MM.1S (cell line): ENCODE results near the gene ZFP90.

ENCODE experiments used
- CTCF ChIP-seq: fragments of 300-600 bp; sonication (generic); IDR thresholded peaks from 2 replicates; pipeline ENCODE4 v1.5.1; 2016; ENCODE audit warnings: antibody characterized with exemption, low read length, mixed read lengths
- EZH2phosphoT487 ChIP-seq: fragments of 300-600 bp; sonication (generic); IDR thresholded peaks from 2 replicates; pipeline ENCODE4 v1.6.1; 2018; ENCODE audit warnings: antibody characterized with exemption, low read length

DNA sequence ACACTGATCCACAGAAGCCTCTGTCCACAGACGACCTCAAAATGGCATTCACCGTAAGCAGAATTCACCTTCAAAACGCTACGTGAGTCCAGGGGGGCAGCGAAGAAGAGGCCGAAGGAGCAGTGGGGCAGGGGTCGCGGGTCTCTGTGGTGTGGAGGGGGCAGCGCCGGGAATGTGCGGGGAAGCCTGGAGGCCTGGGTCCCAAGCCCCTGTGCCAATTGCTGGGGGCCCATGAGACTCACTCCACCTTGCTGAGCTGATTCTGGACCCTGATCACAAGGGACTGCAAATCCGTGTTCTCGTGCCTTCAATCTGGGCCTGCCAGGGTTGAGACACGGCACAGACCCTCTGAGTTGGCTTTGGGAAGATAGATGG is 47.5 kb upstream of the ZFP90 start:
- no peak for TF ChIP-seq EZH2phosphoT487
- no peak for TF ChIP-seq CTCF
